Thoracic aorta (tissue), 2 donors: ENCODE measurements around the gene RBM47. TPM values are rescaled to one million over a fixed set of nuclear protein-coding genes. Genes with fewer than 3 reads are reported as not detected.

ENCODE experiments used
- ATAC-seq: fragments of 150-250 bp; one replicate; pipeline ENCODE4 v1.8.0; 2017; ENCODE audit warnings: low read depth; ENCODE audit not compliant: insufficient number of reproducible peaks, low FRiP score
- DNase-seq: peaks from one replicate; pipeline ENCODE4 v3.0.0-alpha.2; 2020; ENCODE audit warnings: low spot score
- H3K27ac ChIP-seq, 2 donors: fragments of 200-600 bp; sonication (generic); 1 replicate in 1 of 2; 2 replicates in 1 of 2; pipeline ENCODE4 v1.5.1; 2016; ENCODE audit warnings: mild to moderate bottlenecking in 2 of 2, moderate library complexity in 2 of 2
- H3K27me3 ChIP-seq: fragments of 200-600 bp; sonication (generic); replicated peaks from 2 replicates; pipeline ENCODE4 v1.6.0; 2016; ENCODE audit warnings: mild to moderate bottlenecking; ENCODE audit not compliant: insufficient read depth
- H3K36me3 ChIP-seq: fragments of 200-600 bp; sonication (generic); one replicate; pipeline ENCODE4 v1.5.1; 2016
- H3K4me1 ChIP-seq, 2 donors: fragments of 200-600 bp; sonication (generic); 1 replicate in 1 of 2; 2 replicates in 1 of 2; pipeline versions ENCODE4 v1.5.1 to v1.6.0; 2016; ENCODE audit warnings: low read depth in 2 of 2, mild to moderate bottlenecking in 1 of 2; ENCODE audit not compliant: control insufficient read depth in 1 of 2
- H3K4me3 ChIP-seq: fragments of 200-600 bp; sonication (generic); 2 replicates; pipeline ENCODE4 v1.5.1; 2016; ENCODE audit warnings: mild to moderate bottlenecking
- H3K9me3 ChIP-seq: fragments of 200-600 bp; sonication (generic); 2 replicates; pipeline ENCODE4 v1.5.1; 2016
- CTCF ChIP-seq: fragments of 200-600 bp; sonication (generic); IDR thresholded peaks from one replicate; pipeline ENCODE4 v1.5.1; 2019; ENCODE audit warnings: antibody characterized with exemption
- total RNA-seq, 2 donors: library from RNA; depleted of rRNA; stranded (reverse); fragments of >200 nt; gene quantifications; one replicate each; pipeline versions ENCODE4 v1.1.0 to v1.2.3, GENCODE V29; 2016

The RBM47 gene
- total RNA-seq, 2 donors from 2014 or later, result 31.5 to 56.7 TPM

DNA sequence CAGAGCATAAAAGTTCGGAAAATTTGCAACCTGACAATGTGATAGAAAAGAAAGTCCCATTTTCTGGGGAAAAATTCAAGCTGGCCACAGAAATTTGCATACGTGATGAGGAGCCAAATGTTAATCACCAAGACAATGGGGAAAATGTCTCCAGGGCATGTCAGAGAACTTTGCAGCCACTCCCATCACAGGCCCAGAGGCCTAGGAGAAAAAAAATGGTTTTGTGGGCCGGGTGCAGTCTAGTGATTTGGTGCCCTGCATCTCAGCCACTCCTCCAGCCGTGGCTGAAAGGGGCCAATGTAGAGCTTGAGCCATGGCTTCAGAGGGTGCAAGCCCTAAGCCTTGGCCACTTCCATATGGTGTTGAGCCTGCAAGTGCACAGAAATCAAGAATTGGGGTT lies 223.3 kb downstream of the RBM47 start:
- Histone ChIP-seq H3K27me3 (no peaks in the 10 kb centered on the region), H3K27ac (no peak overlapping the region), H3K36me3 (no peaks in the 10 kb centered on the region), H3K9me3 (no peaks in the 10 kb centered on the region), H3K4me3 (no peak overlapping the region), H3K4me1 (no peaks in the 10 kb centered on the region)
- no peak for TF ChIP-seq CTCF
- ATAC-seq, result no peak
- DNase-seq, result no peak

DNA sequence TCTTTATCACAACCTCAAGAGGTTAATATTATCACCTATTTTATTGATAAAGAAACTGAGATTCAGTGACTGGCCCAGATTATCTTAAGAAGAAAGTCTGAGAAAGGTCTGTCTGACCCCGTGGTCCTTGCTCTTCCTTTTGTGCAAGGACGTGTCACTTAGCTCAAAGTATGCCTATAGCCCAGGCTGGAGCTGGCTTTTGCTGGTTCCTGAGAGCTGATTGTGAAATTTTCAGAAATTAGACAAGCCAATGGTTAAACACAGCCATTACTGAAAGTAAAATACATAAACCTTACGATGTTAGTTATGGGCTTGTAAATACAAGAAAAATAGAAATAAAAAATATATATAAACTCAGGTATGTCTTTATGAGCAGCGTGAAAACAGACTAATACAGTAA lies 224.5 kb downstream of the RBM47 start:
- ATAC-seq (no peak), DNase-seq (no peak)
- H3K4me1 ChIP-seq, result no peaks in the 10 kb centered on the region
- TF ChIP-seq CTCF, result no peak
- no peaks in the 10 kb centered on the region for H3K27me3 ChIP-seq
- H3K27ac ChIP-seq, result no peak overlapping the region
- no peaks in the 10 kb centered on the region for H3K36me3 ChIP-seq
- no peaks in the 10 kb centered on the region for H3K9me3 ChIP-seq
- H3K4me3 ChIP-seq, result no peak overlapping the region

DNA sequence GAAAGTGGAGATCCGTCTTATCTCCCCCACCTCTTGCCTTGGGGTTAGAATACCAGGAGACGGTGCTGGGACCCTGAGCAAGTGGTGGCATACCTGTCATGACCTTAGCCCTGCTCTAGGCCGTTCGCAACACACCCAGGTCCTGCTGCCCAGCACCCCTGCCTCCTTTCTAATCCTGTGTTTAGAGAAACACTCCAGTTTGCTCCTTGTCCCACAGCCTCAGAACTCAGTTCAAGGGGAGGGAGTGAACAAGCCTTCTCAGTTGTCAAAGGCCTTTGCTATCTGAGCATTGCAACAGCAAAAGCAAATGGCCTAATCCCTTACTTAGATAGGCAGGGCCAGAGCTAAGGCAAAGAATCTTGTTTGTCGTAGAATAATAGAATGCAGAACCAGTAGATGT lies 226.6 kb downstream of the RBM47 start:
- H3K9me3 ChIP-seq, result no peaks in the 10 kb centered on the region
- ATAC-seq (no peak), DNase-seq (no peak)
- H3K4me1 ChIP-seq, result no peaks in the 10 kb centered on the region
- no peak for TF ChIP-seq CTCF
- no peaks in the 10 kb centered on the region for H3K36me3 ChIP-seq
- H3K4me3 ChIP-seq, result no peak overlapping the region
- no peaks in the 10 kb centered on the region for H3K27me3 ChIP-seq
- H3K27ac ChIP-seq, result no peak overlapping the region

- no peak for ATAC-seq
- TF ChIP-seq CTCF, result no peak
- no peak overlapping the region for H3K4me3 ChIP-seq
Observed at GRCh38 chr4:40402556-40402955, 227.1 kb downstream of the RBM47 start.

DNA sequence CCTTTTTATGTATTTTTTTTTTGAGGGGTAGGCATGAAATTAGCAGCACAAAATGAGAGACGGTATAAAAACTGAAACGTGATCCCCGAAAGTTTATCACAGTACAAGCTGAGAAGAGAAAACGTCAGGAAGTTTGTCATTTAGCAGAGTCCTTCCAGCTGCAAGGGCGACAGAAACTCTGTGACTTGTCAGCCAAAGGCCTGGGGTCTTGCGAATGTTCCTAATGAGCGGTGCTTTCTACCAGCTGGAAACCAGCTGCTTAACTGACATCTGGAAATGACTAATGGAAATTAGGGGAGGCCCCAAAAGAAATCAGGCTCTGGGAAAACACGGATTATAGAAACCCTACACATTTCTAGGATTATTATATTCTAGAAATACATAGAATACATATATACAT lies 228.0 kb downstream of the RBM47 start:
- DNase-seq (no peak), ATAC-seq (no peak)
- Histone ChIP-seq H3K27me3 (no peaks in the 10 kb centered on the region), H3K4me1 (no peaks in the 10 kb centered on the region), H3K4me3 (no peak overlapping the region), H3K27ac (no peak overlapping the region), H3K36me3 (no peaks in the 10 kb centered on the region), H3K9me3 (no peaks in the 10 kb centered on the region)
- TF ChIP-seq CTCF, result no peak

More at GRCh38 chr4:40402556-40402955, 227.1 kb downstream of the RBM47 start:
- no peak for DNase-seq
- Histone ChIP-seq H3K27ac (no peak overlapping the region), H3K36me3 (no peaks in the 10 kb centered on the region), H3K4me1 (no peaks in the 10 kb centered on the region), H3K27me3 (no peaks in the 10 kb centered on the region), H3K9me3 (no peaks in the 10 kb centered on the region)
